ENCODE results near the gene CAD. TPM values are rescaled to one million over a fixed set of nuclear protein-coding genes. Genes with fewer than 3 reads are reported as not detected.
A peak's percentile ranks its signal among the peaks of the same experiment; 100 is the strongest.

CAD gene
- total RNA-seq, 2 experiments from 2014 or later, result 99.7 to 102 TPM

DNA sequence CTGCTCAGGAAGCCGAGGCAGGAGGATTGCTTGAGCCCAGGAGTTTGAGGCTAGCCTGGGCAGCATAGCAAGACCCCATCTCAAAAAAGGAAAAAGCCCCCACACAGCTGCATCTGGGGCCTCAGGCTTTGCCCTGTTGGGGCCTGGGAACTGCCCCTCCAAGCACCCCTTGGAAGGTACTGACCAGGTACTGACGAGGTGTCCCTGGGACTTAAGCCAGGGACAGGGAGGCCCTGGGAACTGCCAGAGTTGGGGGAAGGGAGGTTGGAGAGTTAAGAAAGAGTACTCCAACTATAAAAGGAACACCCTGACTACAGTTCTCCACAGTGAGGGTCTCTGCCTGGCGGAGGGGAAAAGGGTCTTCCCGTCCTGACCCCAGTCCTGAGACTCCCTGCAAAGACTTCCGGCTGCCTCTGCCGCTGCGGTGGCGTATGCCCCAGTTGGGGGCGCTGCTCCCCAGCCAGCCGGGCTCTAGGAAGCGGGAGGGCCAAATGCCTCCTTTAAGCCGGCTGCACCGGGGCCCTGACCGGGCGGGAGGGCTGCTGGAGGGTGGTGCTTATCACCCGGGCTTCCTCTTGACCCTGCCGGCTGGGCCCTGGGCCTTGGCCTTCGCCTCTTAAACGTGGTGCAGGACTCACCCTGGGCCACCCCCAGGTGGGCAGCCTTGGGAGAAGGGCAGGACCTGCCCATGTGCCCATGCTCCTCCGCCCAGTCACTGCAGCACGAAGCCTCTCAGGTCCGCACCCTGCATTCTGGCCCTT lies 32.9 kb downstream of the CAD start:
- peaks cover 6% of the 10 kb centered on the region for H3K27me3 Mint-ChIP-seq
- POLR2A ChIA-PET, result no interaction called here
- H3K4me1 Mint-ChIP-seq (ENCODE audit: low read depth), result no peaks in the 10 kb centered on the region
- H3K4me3 Mint-ChIP-seq, result no peak overlapping the region
- H3K27ac Mint-ChIP-seq, result no peak overlapping the region
- CTCF ChIA-PET, result interaction anchor here (1.0 to 2.4 kb wide), 5 partner anchors 30 to 53 kb away, joined by 3 to 22 read pairs (median 10); no protein-coding TSS in a partner anchor
- peak; percentile 77 for DNase-seq
- H3K36me3 Mint-ChIP-seq, result no peaks in the 10 kb centered on the region
- intact Hi-C loops (cut with micrococcal nuclease), result loop anchor here (1.0 kb wide), 2 partner anchors 30 to 53 kb away; no protein-coding TSS in a partner anchor
- H3K9me3 Mint-ChIP-seq, result no peaks in the 10 kb centered on the region

GRCh38 chr2:27250652-27251379 lies 33.6 kb downstream of the CAD start:
- CTCF ChIA-PET, result interaction anchor here (0.6 to 2.3 kb wide), 4 partner anchors 13 to 56 kb away, joined by 3 to 20 read pairs (median 7); no protein-coding TSS in a partner anchor
- POLR2A ChIA-PET, result no interaction called here
- no peaks in the 10 kb centered on the region for H3K4me1 Mint-ChIP-seq (ENCODE audit: low read depth)
- no peak for DNase-seq
- H3K36me3 Mint-ChIP-seq, result no peaks in the 10 kb centered on the region
- H3K27ac Mint-ChIP-seq, result no peak overlapping the region
- peaks cover 6% of the 10 kb centered on the region for H3K27me3 Mint-ChIP-seq
- H3K9me3 Mint-ChIP-seq, result no peaks in the 10 kb centered on the region
- H3K4me3 Mint-ChIP-seq, result no peak overlapping the region
- intact Hi-C loops (cut with micrococcal nuclease), result loop anchor here (1.0 kb wide), 2 partner anchors 29 to 52 kb away; no protein-coding TSS in a partner anchor

DNA sequence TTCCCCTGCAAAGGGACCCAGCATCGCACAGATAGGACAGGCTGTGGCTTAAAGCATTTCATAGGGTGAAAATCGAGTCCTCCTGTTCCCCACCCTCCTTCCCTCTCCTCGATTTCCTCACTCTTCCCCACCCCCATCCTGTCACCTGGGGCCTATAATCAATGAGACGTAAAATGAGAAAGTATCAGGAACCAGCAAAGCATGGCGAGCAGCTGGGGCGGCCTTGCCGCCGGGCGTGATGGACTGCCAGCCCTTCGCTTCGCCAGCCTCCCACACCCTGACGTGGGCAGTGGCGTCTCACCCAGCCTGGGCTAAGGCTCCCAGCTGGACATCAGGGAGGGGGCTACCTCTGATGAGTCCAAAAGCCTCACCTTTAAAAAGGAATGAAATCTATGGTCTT lies 34.6 kb downstream of the CAD start:
- Mint-ChIP-seq H3K4me1 (ENCODE audit: low read depth) (no peaks in the 10 kb centered on the region), H3K4me3 (no peak overlapping the region), H3K27ac (no peak overlapping the region), H3K9me3 (no peaks in the 10 kb centered on the region), H3K36me3 (no peaks in the 10 kb centered on the region), H3K27me3 (peaks cover 9% of the 10 kb centered on the region)
- DNase-seq, result no peak
- ChIA-PET CTCF (interaction anchor here (1.1 to 2.3 kb wide), 4 partner anchors 12 to 51 kb away, joined by 4 to 20 read pairs (median 7); no protein-coding TSS in a partner anchor), POLR2A (interaction anchor here (0.7 kb wide), 1 partner anchor 27 kb away, joined by 3 read pairs; no protein-coding TSS in a partner anchor)
- intact Hi-C loops (cut with micrococcal nuclease), result no loop called here

DNA sequence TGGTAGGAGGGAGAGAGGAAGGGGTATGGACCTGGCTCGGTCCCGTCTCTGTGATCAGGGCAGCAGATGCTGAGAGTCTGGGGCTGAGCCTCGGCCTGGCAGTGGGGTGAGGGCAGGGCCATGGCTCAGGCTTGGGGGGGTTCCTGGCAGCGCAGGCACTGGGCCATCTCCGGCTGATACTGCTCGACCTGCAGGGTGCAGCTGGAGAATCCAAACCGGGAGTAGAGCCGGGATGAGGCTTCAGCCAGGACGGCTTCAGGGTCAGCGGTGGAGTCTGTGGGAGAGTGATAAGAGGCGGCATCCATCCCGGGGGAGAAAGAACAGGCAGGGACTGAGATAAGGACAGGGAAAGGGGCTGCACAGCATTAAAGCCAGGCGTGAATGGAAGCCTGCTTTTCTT lies 38.0 kb downstream of the CAD start:
- no peak for DNase-seq
- Mint-ChIP-seq H3K9me3 (no peaks in the 10 kb centered on the region), H3K4me3 (no peak overlapping the region), H3K27me3 (peaks cover 28% of the 10 kb centered on the region), H3K4me1 (ENCODE audit: low read depth) (no peaks in the 10 kb centered on the region), H3K27ac (no peak overlapping the region), H3K36me3 (no peaks in the 10 kb centered on the region)
- POLR2A ChIA-PET, result no interaction called here
- CTCF ChIA-PET, result interaction anchor here (1.2 kb wide), 1 partner anchor 25 kb away, joined by 4 read pairs; no protein-coding TSS in a partner anchor
- intact Hi-C loops (cut with micrococcal nuclease), result no loop called here

GRCh38 chr2:27255660-27256059 lies 38.5 kb downstream of the CAD start:
- no peaks in the 10 kb centered on the region for H3K4me1 Mint-ChIP-seq (ENCODE audit: low read depth)
- intact Hi-C loops (cut with micrococcal nuclease), result no loop called here
- DNase-seq, result no peak
- H3K9me3 Mint-ChIP-seq, result no peaks in the 10 kb centered on the region
- H3K27ac Mint-ChIP-seq, result no peak overlapping the region
- peaks cover 33% of the 10 kb centered on the region for H3K27me3 Mint-ChIP-seq
- POLR2A ChIA-PET, result no interaction called here
- H3K36me3 Mint-ChIP-seq, result no peaks in the 10 kb centered on the region
- H3K4me3 Mint-ChIP-seq, result no peak overlapping the region
- CTCF ChIA-PET, result interaction anchor here (1.2 kb wide), 1 partner anchor 24 kb away, joined by 4 read pairs; no protein-coding TSS in a partner anchor

DNA sequence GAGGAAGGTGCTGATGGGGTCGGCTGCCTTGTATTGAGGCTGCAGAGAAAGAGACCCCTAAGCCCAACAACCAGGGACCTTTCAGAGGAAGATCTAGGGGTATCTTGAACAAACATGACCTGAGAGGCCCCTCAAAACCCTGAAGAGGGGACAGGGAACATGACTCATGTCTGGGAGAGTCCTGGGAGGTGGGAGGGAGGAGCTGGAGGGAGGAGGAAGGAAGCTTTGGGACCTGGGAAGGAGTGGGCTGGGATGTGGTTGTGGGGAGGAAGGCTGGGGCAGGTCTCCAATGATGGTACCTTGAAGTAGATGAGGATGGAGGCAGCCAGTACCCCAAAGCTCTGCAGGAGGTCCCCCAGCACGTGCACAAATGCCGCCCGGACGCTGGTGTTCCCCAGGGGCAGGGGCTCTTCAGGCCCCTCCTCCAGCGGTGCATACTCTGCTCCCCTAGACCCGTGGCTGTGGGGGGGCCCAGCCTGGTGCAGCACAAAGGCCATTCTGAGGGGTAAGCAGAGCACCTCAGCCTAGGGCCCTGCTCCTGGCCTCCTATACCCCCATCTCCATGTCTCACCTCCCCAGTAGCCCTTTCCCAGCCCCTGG lies 39.8 kb downstream of the CAD start:
- no peak overlapping the region for H3K4me3 Mint-ChIP-seq
- peaks cover 43% of the 10 kb centered on the region for H3K27me3 Mint-ChIP-seq
- intact Hi-C loops (cut with micrococcal nuclease), result no loop called here
- DNase-seq, result no peak
- POLR2A ChIA-PET, result no interaction called here
- no peaks in the 10 kb centered on the region for H3K9me3 Mint-ChIP-seq
- peaks cover 6% of the 10 kb centered on the region for H3K4me1 Mint-ChIP-seq (ENCODE audit: low read depth)
- CTCF ChIA-PET, result interaction anchor here (1.4 kb wide), 1 partner anchor 47 kb away, joined by 6 read pairs; no protein-coding TSS in a partner anchor
- H3K27ac Mint-ChIP-seq, result no peak overlapping the region
- no peaks in the 10 kb centered on the region for H3K36me3 Mint-ChIP-seq

DNA sequence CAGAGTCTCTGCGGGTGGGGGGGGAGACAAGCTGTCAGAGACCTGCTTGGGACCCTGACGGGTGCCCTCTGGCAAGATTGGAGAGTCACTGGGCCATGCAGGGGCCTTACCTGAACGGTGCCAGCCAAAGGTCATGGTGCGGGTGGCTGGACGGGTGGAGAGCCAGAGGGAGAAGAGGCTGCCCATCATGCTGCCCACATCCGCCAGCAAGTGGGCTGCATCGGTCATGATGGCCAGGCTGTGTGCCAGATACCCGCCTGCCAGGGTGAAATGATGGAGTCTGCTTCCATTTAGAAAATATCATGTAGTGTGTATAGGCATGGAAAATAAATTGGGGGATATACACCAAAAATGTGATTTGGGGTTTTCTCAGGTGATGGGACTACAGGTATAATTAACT lies 40.9 kb downstream of the CAD start:
- Mint-ChIP-seq H3K4me3 (no peak overlapping the region), H3K4me1 (ENCODE audit: low read depth) (peaks cover 7% of the 10 kb centered on the region), H3K27me3 (peaks cover 43% of the 10 kb centered on the region), H3K27ac (no peak overlapping the region), H3K36me3 (no peaks in the 10 kb centered on the region), H3K9me3 (no peaks in the 10 kb centered on the region)
- POLR2A ChIA-PET, result no interaction called here
- DNase-seq, result no peak
- intact Hi-C loops (cut with micrococcal nuclease), result no loop called here
- CTCF ChIA-PET, result interaction anchor here (1.4 to 1.7 kb wide), 2 partner anchors 22 to 45 kb away, joined by 6 to 7 read pairs; no protein-coding TSS in a partner anchor

- no peak for DNase-seq
- ChIA-PET POLR2A (no interaction called here), CTCF (interaction anchor here (7.9 kb wide), 1 partner anchor 19 kb away, joined by 94 read pairs; the partner anchor contains the start of gene TRIM54)
- Mint-ChIP-seq H3K27me3 (peaks cover 55% of the 10 kb centered on the region), H3K36me3 (no peaks in the 10 kb centered on the region), H3K4me3 (peak overlapping the region; percentile 38), H3K27ac (no peak overlapping the region), H3K4me1 (ENCODE audit: low read depth) (peaks cover 23% of the 10 kb centered on the region), H3K9me3 (no peaks in the 10 kb centered on the region)
- intact Hi-C loops (cut with micrococcal nuclease), result no loop called here
These were observed 44.2 kb downstream of the CAD start for GRCh38 chr2:27261241-27261925.

DNA sequence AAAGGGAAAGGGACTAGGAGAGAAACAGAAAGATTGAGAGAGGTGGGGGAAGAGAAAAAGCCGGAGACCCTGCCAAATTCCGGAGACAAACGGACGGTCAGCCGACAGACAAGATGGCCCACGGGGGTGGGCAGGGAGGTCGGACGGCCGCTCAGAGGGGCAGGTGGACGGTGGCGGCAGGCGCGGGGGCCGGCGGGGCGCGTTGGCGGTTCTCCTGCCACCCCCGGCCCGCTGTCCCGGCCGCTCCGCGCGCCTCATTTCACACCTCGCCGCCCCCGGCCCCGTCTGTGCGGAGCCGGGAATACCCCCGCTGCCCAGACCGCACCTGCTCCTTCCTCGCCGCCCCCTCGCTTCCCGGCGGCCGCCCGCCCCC lies 44.7 kb downstream of the CAD start:
- intact Hi-C loops (cut with micrococcal nuclease), result loop anchor here (2.0 kb wide), 2 partner anchors 19 to 49 kb away; partner anchors contain the start of genes ATRAID and SLC5A6
- Mint-ChIP-seq H3K9me3 (no peaks in the 10 kb centered on the region), H3K4me3 (peak overlapping the region; percentile 38), H3K36me3 (no peaks in the 10 kb centered on the region), H3K27me3 (peaks cover 55% of the 10 kb centered on the region), H3K4me1 (ENCODE audit: low read depth) (peaks cover 23% of the 10 kb centered on the region), H3K27ac (no peak overlapping the region)
- ChIA-PET CTCF (interaction anchor here (7.9 kb wide), 1 partner anchor 19 kb away, joined by 94 read pairs; the partner anchor contains the start of gene TRIM54), POLR2A (no interaction called here)
- peak; percentile 18 for DNase-seq

- intact Hi-C loops (cut with micrococcal nuclease), result loop anchor here (2.0 kb wide), 2 partner anchors 18 to 50 kb away; partner anchors contain the start of genes ATRAID and SLC5A6
- Mint-ChIP-seq H3K27me3 (peaks cover 51% of the 10 kb centered on the region), H3K27ac (no peak within 1 kb of the TSS), H3K9me3 (no peaks in the 10 kb centered on the region), H3K4me1 (ENCODE audit: low read depth) (peaks cover 23% of the 10 kb centered on the region), H3K36me3 (no peaks in the 10 kb centered on the region), H3K4me3 (peak within 1 kb of the TSS; percentile 77)
- POLR2A ChIA-PET, result interaction anchor here (0.5 kb wide), 1 partner anchor 17 kb away, joined by 3 read pairs; no protein-coding TSS in a partner anchor
- DNase-seq, result peak; percentile 80
- CTCF ChIA-PET, result interaction anchor here (0.6 to 7.9 kb wide), 4 partner anchors 13 to 418 kb away, joined by 3 to 94 read pairs (median 4); partner anchors contain the start of gene TRIM54
These were observed 45.5 kb downstream of the CAD start, which contains the start of gene SLC30A3 for GRCh38 chr2:27262379-27263286. Gene SLC30A3 (minus strand): TSS chr2:27263047. CDS start chr2:27262906, 141 bp downstream.

Data from activated CD4-positive, alpha-beta memory T cell treated with anti-CD3 and anti-CD28 coated beads for 36 hours (primary cell).